Neural cell (in vitro differentiated cells): ENCODE data around the gene FBRS.

Experiments
- EP300 ChIP-seq: fragments of 450-650 bp; conservative IDR thresholded peaks from 2 replicates; pipeline ENCODE4 v1.6.1; 2014; ENCODE audit warnings: antibody characterized with exemption, mild to moderate bottlenecking, moderate library complexity; ENCODE audit not compliant: poor library complexity, severe bottlenecking
- MXI1 ChIP-seq: fragments of 450-650 bp; conservative IDR thresholded peaks from 2 replicates; pipeline ENCODE4 v1.6.1; 2014; ENCODE audit warnings: antibody characterized with exemption, mild to moderate bottlenecking; ENCODE audit not compliant: poor library complexity, severe bottlenecking
- RAD21 ChIP-seq: fragments of 450-650 bp; conservative IDR thresholded peaks from 2 replicates; pipeline ENCODE4 v1.6.1; 2014; ENCODE audit warnings: antibody characterized with exemption, mild to moderate bottlenecking, moderate library complexity
- REST ChIP-seq: IDR thresholded peaks from 2 replicates; pipeline ENCODE4 v1.6.1; 2012; ENCODE audit warnings: borderline replicate concordance
- SMC3 ChIP-seq: fragments of 450-650 bp; conservative IDR thresholded peaks from 2 replicates; pipeline ENCODE4 v1.6.1; 2014; ENCODE audit warnings: antibody characterized with exemption, mild to moderate bottlenecking, moderate library complexity; ENCODE audit not compliant: poor library complexity
- TAF1 ChIP-seq: IDR thresholded peaks from 2 replicates; pipeline ENCODE4 v1.6.1; 2012; ENCODE audit warnings: low read depth
- TF ChIP-seq, protein P1 (sequence below): fragments of 450-650 bp; IDR thresholded peaks from 2 replicates; pipeline ENCODE4 v1.5.1; 2014; ENCODE audit warnings: antibody characterized with exemption, mild to moderate bottlenecking, moderate library complexity; ENCODE audit not compliant: poor library complexity, severe bottlenecking

DNA sequence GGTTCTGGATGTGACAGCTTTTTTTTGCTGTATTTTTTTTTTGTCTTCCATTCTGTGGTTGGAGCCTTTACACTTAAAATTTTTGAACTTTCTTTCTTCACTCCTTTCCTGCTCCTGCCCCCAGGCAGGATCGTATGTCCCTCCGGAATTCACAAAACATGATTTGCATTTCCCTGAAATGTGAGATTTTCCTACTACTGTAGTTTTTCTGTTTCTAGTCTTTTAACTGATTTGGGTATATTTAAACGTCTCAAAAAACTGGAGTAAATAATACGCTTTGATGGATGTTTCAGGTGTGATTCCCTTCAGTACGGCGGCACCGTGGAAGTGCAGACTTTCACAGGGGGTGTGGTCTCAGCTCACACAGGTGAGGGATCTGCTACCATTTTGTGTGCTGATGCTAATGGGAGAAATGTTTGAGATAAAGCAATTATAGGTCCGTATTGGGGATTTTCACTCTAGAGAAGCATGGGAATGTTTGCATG lies 41.4 kb downstream of the FBRS start:
- TF ChIP-seq, protein P1, sequence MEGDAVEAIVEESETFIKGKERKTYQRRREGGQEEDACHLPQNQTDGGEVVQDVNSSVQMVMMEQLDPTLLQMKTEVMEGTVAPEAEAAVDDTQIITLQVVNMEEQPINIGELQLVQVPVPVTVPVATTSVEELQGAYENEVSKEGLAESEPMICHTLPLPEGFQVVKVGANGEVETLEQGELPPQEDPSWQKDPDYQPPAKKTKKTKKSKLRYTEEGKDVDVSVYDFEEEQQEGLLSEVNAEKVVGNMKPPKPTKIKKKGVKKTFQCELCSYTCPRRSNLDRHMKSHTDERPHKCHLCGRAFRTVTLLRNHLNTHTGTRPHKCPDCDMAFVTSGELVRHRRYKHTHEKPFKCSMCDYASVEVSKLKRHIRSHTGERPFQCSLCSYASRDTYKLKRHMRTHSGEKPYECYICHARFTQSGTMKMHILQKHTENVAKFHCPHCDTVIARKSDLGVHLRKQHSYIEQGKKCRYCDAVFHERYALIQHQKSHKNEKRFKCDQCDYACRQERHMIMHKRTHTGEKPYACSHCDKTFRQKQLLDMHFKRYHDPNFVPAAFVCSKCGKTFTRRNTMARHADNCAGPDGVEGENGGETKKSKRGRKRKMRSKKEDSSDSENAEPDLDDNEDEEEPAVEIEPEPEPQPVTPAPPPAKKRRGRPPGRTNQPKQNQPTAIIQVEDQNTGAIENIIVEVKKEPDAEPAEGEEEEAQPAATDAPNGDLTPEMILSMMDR: no peak
- TF ChIP-seq MXI1 (no peak), REST (no peak), EP300 (no peak), TAF1 (no peak), SMC3 (no peak), RAD21 (no peak)
